22Rv1 (cell line): ENCODE results near the gene CAPN15.

Source experiments
- ZFX ChIP-seq: fragments of 450-650 bp; IDR thresholded peaks from 2 replicates; pipeline ENCODE4 v1.6.1; 2017; ENCODE audit warnings: antibody characterized with exemption, borderline replicate concordance
- TF ChIP-seq, protein P1 (sequence below): fragments of 450-650 bp; IDR thresholded peaks from 2 replicates; pipeline ENCODE4 v1.5.1; 2017; ENCODE audit warnings: mild to moderate bottlenecking

DNA sequence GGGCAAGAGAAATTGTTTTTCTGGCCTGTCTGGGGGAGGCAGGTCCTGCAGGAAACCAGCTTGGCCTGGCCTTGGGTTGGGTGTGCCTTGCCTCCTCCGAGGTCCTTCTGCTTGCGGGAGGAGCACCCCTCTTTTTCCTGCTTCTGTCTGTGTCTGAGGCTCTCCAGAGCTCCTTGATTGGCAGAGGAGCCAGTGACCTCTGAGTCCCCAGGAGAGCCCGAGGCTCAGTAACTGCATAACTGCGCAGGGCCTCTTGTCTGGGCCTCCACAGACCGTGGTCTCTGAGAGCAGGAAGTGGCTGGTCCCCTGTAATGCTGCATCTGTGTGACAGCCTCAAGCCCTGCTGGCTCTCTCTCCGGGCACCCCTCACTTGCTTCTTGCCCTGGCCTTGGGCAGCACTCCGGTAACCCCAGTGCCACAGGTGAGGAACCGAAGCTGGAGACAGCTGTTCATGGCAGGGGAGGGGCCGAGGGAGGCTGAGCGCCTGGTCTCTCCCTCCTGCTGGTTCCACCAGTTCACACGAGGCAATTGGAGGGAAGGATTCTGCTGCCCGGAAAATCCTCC lies 1.6 kb downstream of the CAPN15 start:
- TF ChIP-seq, protein P1, sequence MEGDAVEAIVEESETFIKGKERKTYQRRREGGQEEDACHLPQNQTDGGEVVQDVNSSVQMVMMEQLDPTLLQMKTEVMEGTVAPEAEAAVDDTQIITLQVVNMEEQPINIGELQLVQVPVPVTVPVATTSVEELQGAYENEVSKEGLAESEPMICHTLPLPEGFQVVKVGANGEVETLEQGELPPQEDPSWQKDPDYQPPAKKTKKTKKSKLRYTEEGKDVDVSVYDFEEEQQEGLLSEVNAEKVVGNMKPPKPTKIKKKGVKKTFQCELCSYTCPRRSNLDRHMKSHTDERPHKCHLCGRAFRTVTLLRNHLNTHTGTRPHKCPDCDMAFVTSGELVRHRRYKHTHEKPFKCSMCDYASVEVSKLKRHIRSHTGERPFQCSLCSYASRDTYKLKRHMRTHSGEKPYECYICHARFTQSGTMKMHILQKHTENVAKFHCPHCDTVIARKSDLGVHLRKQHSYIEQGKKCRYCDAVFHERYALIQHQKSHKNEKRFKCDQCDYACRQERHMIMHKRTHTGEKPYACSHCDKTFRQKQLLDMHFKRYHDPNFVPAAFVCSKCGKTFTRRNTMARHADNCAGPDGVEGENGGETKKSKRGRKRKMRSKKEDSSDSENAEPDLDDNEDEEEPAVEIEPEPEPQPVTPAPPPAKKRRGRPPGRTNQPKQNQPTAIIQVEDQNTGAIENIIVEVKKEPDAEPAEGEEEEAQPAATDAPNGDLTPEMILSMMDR, result no peak
- no peak for TF ChIP-seq ZFX
